NCI-H128 (cell line): ENCODE measurements around the gene KLHL3.

Experiments used
- DNase-seq: peaks from one replicate; lab custom pipeline; 2025; ENCODE audit not compliant: unreplicated experiment; lab: John Stamatoyannopoulos, UW

The KLHL3 gene

DNA sequence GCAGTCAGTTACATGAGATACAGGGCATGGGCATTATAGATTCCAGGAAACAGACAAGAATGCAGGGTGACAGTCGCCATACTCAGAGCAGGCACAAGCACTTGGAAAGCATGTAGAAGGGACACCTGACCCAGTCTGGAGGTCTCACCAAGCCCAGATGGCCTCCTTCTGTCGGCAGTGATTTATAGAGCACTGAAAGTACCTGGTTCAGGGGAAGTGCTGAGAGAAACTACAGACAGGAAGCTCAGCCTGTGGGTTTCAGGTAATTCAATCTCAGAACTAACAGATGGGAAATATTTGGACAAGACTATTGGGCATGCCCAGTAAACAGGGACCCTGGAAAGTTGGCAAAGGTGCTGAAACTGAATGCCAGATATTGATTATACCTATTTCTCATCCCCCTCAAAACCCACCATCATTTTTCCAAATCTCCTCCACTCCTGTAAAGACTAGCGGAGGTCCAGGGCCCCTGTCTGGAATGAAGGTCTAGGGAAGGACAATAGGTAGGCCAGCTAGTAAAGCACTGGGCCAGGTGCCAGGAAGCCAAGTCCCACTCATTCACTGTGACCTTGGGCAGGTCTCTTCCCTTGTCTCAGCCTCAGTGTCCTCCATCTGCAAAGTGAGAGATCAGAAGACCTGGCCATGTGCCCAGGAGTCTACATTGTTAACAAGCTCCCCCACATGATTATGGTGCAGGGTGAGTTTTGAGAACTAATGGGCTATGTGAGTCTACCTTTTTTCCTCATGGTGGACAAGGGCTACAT, 26.9 kb downstream of the KLHL3 start:
- no peak for DNase-seq

DNA sequence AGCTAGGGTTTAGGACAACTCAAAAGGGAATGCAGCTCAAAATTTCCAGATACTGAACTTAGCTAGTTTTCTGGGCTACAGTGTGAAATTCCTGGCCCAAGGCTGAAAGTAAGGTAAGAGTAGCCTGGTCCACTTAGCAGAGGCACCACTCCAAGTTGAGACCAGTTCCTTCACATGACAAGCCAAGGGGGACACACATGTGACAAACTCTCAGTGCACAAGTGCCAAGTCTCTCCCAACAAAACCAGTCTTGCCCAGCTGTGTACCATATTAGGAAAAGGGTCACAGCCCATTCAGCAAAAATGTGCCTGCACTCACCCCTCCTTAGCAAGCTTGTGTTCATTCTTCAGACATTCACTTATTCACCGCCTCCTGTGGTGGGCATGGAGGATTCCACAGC, 27.8 kb downstream of the KLHL3 start:
- no peak for DNase-seq

DNA sequence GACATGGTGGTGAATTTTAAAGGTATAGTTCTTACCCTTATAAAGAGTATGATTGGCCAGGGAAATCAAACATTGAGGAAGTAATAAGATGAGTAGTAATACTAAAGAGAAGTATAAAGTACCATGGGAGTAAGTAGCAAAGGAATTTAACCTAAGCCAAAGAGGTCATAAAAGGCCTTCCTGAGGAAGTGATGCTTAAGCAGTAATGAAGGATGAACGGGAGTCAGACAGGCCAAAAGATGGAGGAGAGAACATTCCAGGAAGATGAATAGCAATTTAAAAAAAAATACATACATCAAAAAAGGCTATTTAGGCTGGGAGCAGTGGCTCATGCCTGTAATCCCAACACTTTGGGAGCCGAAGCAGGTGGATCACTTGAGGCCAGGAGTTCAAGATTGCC, 29.0 kb downstream of the KLHL3 start:
- no peak for DNase-seq

DNA sequence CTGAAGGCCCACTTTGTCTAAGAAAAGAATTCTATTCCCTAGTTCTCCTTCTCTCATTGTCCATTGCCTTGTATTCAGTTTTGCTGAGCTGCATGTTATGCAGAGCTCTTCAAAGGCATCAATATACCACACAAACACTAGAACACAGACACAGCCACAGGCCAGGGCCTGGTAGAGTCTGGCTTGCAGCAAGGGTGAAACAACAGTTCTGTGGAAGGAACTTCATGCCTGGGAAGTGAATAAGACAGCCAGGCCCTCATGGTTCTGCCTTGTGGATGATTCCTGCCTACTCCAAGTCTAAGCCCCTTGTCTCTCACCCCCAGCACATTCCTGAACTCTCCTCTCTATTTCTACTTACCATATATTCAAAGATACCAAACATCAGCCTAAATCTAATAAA, 30.8 kb downstream of the KLHL3 start:
- DNase-seq: no peak

DNA sequence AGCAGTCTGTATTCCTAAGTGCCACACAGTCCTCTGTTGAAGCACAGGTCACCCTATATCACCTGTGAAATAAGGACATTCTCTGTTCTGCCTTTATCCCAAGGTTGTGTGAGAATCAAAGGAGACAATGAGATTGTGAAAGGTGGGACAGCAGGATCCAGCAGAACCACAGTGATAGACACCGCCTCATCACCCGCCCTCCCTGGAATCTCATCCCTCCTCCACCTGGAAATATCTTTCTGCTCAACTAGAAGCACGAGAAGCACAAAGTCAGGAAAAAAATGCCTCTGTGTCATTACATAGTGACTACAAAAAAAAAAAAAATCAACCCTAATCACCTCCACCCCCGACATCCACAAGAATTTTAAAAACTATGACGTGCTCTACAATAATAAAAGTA, 32.3 kb downstream of the KLHL3 start:
- no peak for DNase-seq

DNA sequence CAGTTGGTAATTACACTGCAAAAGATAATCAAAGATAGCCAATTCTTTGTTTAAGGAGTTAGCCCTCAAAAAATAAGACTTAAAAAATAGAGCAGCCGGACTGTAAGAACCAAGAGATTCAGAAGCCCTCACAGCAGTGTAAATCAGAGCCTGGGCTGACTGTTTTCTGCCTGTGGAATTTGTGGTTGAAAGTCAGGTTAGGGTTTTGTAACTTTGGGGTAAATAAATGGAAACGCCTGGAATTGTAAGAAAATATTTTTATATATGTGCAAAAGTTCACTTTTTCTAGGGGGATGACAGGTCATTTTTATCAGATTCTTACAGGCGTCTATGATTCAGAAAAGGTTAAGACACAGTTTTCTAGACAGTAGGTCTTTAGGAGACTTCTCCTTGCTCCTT, 35.6 kb downstream of the KLHL3 start:
- no peak for DNase-seq

DNA sequence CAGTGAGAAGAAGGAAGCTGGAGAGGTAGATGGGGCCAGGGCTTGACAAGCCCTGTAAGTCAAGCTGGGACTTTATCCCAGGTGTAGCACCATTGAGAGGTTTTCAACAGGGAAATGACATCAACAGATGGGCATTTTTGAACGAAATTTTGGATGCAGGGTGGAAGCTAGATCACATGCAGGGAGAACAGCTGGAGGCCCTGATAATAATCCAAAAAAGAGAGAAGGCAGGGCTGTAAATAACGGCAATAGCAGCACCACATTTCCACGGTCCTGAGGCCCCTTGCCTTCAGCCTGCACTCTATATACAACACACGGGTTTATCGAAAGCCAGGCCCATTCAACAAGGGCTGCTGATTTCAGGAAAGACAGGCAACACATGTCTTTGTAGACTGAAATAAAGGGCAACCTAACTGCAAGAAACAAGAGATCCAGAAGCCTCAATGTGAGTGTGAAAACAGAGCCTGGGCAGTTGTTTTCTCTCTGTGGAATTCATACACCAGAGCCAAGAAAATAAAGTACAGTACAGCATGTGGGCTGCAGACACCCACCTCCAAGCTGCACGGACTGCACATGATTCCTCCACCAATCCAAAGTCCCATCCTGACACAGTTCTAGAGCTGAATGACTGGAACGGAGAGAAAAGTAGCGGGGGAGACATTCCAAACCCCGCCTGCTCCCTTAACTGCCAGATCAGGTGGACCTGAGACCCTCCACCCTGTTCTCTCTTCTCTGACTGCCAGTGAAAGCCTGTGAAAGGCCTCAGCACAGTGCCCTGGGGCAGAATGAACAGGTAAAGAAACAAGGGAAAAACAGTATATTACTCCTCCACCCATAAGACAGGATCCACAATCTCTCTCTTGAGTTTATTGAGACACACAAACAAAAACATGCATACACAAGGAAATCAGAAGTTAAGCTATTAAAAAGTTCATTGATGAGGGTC, 36.3 kb downstream of the KLHL3 start:
- no peak for DNase-seq

DNA sequence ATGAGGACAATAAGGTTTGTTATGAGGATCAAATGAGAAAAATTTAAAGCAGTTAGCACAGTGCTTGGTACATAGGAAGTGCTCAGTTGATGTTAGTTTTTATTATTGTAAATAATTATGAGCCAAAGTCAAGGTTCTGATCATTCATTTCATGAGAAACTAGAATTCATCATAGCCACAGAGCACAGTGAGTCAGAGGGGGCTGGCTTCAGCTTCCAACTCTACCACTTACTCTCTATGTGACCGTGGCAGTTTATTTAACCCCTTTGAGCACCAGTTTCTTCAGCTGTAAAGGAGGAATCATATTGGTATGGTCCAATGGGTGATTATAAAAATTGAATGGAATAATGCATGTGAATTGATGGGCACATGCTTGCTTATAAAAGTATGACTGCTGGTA, 39.4 kb downstream of the KLHL3 start:
- DNase-seq: no peak

DNA sequence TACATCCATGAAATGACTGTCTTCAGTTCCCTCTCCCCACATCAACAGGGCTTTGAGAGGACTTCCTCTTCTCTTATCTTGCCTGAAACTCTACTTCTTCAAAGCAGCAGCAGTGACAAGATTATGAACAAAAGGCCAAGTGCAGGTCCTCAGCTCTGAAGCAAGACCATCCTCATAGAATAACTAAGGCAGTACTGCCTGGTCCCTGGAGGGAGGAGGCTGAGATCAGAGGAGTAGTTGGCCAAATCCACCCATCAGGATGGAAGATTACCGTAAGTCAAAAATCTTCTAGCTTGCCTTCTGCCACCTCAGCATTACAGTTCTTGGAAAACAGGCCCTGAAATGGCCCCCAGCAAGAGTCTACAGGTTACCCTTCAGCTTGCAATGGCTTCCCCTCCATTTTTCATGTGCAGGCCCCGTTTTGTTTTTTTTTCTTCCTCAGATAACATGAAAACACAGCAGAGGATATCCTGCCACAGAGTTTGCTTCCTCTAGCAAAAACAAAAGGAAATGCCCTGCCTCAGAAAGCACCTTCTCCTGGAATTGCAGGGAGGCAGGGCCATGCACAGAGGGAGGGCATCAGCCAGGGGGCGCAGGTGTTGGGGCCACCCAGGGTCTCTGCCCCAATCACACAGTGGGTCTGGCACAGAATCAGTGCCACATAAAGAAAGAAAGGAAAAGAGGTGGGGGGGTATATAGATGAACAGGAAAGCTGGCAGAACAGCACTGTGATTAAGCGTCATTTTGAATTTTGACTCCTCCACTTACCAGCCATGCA, 40.0 kb downstream of the KLHL3 start:
- no peak for DNase-seq

DNA sequence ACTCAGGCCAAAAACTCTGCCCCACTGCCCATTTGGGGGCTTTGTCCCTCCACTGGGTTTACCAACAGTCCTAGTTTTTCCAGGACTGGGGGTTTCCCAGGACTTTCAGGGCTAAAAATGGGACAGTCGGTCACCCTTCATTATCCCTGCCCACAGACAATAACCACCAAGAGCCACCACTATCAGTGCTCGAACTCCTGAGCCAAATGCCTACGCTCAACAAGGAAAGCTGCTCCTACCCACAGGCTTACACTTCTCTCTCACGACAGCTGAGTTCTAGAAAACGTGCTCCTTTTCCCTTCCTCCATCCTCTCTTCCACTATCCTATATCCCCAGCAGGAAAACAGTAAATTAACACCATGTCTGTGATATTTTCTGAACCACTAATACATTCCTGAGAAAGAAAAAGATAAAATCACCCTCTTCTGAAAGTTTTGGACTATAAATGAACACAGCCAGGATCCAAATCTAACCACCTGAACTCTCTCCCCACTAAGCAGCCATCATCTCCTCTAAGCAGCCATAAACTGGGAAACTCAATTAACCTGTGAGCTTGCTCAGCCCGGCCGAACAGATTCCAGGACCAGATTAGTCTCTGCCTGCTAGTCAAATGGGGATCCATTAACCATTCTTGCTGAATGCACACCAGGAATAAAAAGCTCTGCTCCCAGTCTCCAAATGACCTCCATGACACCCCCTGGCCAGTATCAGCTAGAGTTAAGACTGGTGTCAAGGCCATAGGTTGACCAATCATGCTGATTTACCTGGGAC, 41.8 kb downstream of the KLHL3 start:
- DNase-seq: no peak

DNA sequence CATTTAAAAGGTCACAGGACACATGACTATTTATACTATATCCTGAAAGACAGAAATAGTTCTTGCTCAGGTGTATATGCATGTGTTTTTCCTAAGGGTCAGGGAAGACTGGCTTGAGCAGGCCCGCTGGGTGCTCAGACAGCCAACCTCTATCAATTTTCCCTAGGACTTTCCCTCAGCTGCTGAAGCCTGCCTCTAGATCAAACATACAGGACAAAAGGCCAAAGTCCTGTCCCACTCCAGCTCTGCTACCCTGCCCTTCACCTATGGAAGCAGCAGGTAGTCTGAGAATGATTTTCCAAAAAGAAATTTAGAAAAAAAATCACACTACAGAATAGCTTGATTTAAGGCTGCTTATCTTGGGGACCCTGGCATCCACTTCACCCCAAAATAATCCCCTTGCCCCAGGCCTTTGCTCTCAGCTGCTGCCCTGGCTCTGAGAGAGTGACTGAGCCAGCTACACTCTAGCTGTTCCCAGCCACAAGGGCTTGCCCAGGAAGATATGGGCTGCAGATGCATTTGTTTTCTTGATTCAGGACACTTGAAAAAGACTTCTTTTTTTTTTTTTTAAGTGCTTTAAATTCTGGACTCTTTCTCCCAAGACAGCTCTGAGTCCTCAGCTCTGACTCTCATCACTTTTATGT, 42.5 kb downstream of the KLHL3 start:
- DNase-seq: no peak

DNA sequence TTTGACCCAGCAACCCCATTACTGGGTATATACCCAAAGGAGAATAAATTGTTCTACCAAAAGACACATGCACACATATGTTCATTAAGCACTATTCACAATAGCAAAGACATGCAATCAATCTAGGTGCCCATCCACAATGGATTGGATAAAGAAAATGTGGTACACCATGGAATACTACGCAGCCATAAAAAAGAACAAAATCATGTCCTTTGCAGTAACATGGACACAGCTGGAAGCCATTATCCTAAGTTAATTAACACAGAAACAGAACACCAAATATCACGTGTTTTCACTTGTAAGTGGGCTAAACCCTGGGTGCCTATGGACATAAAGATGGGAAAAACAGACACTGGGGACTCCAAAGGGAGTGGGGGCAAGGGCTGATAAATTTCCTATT, 46.6 kb downstream of the KLHL3 start:
- DNase-seq: no peak

DNA sequence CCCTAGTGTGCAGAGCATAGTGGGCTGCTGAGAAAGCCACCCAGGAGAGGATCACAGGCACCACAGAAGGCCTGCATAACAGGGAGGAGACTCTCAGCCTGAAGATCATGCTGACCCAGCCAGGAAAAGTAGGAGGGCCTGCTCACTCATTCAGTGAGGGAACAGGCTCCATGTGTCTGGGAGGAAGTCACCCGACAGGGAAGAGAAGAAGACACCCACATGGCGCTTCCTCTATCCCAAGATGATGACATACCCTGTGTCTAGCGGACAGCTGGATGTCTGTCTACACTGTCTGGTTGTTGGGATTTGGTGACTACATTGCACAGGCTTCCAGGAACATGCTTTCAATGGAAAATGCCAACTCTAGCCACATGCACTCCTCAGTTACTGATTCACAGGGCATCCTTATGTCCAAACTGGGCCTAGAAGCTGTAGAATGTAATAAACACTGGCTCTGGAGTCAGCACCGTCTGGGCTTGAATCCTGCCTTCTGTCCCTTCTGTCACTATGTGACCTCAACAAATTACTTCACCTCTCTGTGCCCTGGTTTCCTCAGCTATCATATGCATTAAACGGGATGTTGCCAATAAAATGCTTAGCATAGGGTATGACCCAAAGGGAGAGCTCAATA, 47.6 kb downstream of the KLHL3 start:
- no peak for DNase-seq

DNA sequence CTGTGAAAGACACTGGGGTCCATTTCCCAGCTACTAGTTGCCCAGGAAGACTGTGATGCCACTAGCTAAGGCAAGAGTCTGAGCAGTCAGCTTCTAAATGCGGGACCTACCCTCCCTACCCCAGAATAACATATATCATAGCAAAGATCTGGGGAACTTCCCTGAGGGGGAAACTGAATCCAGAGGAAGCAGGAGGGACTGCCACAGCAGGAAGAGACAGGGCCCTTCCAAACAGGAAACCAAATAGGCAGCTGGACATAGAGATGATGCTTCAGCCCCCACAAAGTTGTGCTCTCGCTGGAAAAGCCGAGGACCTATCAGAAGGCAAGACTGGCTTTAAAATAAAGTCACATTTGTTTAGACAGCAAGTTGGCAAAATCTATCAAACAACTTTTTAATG, 51.1 kb downstream of the KLHL3 start:
- no peak for DNase-seq

DNA sequence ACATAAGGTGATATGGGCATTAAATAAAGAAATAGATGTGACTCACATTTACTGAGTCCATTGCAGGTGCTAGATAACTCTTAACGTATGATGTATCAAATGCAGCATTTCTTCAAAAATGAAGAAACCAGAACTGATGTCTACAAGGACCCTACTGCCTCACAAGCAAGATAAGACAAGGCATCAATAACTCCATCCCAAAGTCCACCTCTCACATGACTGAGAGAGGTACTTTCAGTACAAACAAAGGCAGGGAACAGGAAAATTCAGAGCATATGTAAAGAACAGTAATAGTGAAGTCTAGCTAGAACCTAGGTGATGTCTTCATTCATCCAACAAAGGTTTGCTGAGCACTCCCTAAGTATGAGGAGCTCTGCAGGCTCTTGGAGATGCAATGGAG, 54.7 kb downstream of the KLHL3 start:
- DNase-seq: no peak

DNA sequence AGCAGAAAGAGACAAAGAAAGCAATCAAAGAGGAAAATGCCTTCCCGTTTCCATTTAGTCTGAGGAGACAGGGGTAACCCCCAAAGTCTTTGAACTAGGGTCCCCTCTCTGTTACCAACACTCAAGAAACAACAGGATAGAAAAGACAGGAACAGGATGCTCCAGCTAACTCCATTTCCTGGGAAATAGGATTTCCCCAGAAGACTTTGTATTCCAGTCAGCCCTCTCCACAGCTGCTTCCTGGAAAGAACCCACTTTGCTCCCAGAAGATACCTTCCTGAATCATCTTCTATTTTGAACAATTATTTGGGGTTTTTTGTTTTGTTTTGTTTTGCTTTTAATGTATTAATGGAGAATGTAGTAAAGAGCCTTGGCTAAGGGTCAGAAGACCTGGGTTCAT, 56.0 kb downstream of the KLHL3 start:
- DNase-seq: no peak

DNA sequence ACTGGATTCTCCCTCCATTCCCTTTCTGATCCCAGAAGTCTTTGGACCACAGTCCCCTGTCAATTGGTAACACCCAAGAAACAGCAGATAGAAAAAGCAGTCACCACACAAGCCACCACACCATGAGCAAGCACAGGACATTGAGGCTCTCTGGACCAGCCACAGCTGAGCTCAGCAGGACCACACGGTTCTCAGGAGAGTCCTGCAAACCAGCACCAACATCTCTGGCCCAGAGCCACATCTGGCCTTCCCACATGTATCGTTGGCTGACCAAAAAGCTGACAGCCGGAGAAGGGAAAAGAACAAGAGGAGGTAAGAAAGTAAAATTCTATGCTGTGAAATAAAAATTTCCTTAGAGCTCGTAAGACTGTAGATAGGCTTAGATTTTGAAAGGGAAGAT, 56.7 kb downstream of the KLHL3 start:
- DNase-seq: no peak

DNA sequence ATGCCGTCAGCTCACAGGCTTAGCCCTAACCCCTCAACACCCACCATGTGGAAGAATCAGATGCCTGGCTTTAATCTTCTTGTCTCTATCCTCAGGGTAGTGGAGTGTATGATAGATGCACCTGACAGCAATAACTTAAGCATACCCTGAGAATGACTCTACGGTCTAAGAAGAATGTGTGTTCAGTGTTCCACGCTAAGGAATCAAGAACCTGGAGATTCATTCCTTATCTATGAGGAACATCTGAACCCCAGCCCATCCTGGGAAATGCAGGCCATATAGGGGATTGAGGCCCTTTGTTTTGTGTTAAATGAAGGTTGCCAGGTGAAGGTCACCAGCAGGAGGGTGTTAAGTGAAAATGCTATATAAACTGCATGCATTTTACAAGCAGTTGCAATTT, 63.0 kb downstream of the KLHL3 start:
- no peak for DNase-seq

DNA sequence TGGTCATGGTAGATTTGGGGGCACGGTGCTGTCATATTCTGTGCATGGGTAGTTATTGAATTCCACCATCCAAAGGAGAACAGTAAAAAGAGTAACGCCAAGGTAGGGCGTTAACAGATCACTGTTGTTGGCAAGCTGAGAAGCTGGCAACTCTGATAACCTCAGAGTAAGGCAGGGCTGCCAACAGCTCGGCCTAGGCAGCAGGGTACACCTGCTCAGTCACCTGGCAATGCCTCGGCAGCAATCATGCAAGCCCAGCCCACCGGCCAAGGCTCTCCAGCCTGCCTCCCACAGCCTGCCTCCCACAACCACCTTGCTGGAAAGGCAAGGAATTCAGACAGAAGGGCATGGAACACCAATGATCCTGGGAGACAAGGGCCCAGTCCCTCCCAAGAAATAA, 63.9 kb downstream of the KLHL3 start:
- DNase-seq: no peak

DNA sequence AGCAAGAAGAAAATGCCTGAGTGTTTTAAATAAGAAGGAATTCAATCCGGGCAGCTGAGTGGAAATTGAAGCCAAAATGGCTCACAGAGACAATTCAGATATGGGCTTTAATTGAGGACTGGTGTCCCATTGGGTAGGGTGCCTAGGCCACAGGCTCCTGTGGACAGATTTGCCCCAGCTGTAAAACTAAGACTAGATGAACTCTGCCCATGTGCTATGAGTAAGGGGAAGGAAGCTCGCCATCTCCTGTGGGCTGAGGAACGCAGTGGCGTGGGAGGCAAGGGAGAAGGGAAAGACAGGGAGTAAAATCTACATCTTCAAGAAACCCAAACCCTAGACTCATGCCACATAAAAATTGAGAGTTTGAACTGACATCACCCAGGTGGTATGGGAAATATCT, 66.1 kb downstream of the KLHL3 start:
- no peak for DNase-seq
